ENCODE results near the gene HOXA9.

DNA sequence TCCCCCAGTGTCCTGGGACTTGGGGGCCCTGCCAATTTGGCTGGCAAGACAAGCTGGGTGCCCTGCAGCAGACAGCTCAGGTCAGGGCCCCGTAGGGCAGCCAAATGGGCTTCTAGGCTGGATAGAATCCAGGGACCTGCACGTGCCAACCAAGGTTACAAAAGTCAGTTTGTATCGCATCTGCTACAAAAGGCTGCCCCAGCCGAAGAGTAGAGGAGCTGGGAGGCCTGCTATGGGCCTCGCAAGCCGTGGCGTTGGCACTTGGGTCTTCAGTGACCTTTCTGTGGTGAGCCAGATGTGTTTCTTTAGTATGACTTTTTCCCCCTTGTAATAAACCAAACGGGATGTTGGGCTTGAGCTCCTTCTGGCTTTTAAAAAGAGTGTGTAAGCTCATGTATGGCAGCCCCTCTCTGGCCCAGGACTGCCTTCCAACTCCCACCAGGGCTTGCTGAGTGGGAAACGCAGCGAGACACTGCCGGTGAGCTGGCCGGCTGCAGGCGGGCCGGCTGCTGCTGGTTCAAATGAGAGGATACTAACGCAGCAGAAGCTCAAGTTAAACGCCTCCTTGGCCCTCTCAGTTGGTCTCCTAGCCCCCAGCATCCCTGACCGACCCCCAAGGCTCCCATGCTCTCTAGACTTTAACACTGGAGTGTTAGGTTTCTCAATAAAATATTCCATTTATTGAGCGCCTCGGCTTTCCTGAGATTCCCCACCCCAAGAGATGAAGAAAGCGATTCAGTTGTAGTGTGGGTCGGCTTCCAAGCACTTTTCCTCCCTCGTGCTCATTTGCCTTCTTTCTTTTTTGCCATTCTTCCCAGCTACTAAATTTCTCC, 11.8 kb upstream of the HOXA9 start:
- TF ChIP-seq, protein P1, sequence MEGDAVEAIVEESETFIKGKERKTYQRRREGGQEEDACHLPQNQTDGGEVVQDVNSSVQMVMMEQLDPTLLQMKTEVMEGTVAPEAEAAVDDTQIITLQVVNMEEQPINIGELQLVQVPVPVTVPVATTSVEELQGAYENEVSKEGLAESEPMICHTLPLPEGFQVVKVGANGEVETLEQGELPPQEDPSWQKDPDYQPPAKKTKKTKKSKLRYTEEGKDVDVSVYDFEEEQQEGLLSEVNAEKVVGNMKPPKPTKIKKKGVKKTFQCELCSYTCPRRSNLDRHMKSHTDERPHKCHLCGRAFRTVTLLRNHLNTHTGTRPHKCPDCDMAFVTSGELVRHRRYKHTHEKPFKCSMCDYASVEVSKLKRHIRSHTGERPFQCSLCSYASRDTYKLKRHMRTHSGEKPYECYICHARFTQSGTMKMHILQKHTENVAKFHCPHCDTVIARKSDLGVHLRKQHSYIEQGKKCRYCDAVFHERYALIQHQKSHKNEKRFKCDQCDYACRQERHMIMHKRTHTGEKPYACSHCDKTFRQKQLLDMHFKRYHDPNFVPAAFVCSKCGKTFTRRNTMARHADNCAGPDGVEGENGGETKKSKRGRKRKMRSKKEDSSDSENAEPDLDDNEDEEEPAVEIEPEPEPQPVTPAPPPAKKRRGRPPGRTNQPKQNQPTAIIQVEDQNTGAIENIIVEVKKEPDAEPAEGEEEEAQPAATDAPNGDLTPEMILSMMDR (conservative IDR thresholded peaks at IDR 0.05; ENCODE audit: low read length): no peak
- TF ChIP-seq EZH2phosphoT487 (IDR thresholded peaks at IDR 0.05; ENCODE audit: borderline replicate concordance, low read depth, low read length): no peak

Data from OCI-LY7 (cell line).